Measurements from ENCODE around the gene LIN7A. TPM values are rescaled to one million over a fixed set of nuclear protein-coding genes. Genes with fewer than 3 reads are reported as not detected.

The LIN7A gene
- total RNA-seq (under 1 TPM in 2 of 5 donors, not detected in 3; 0.03 to 0.12 TPM), total RNA-seq (0 to 1.2 (median 0.04) reads per million in 29 experiments)
- total RNA-seq (2013), result 0.09 TPM

GRCh38 chr12:80937391-80938238 is at the start of gene LIN7A:
LIN7A (minus strand) TSS chr12:80937934; CDS start chr12:80937722, 212 bp downstream.
- no peak within 1 kb of the TSS for H3K4me3 ChIP-seq (ENCODE audit: control insufficient read depth in 1 of 2, extremely low read depth in 1 of 2, low read length in 1 of 2)
- H3K36me3 ChIP-seq (ENCODE audit: control insufficient read depth in 2 of 2, extremely low read depth in 1 of 2, insufficient read depth in 1 of 2, low read length in 1 of 2), result no peaks in the 10 kb centered on the region
- peaks cover 0 to 16% of the 10 kb centered on the region in 2 experiments for H3K27me3 ChIP-seq (replicated peaks in 1 of 2; ENCODE audit: control insufficient read depth in 2 of 2, extremely low read depth in 1 of 2, insufficient read depth in 2 of 2, low read length in 1 of 2)
- H3K4me1 ChIP-seq (ENCODE audit: control insufficient read depth in 1 of 2, extremely low read depth in 1 of 2, insufficient read depth in 2 of 2, low read length in 2 of 2), result no peaks in the 10 kb centered on the region
- WGBS (ENCODE audit: insufficient coverage), result 7% methylated on average over 20 of the region's 47 CpGs
- CTCF ChIA-PET, result no interaction called here
- H3K27ac ChIP-seq (ENCODE audit: low read length), result no peak within 1 kb of the TSS
- H3K9me3 ChIP-seq, result no peaks in the 10 kb centered on the region
- Mint-ChIP-seq H3K27ac (no peak within 1 kb of the TSS), H3K9me3 (peaks cover 2 to 23% (median 9%) of the 10 kb centered on the region in 3 donors), H3K36me3 (no peaks in the 10 kb centered on the region), H3K4me3 (no peak within 1 kb of the TSS), H3K4me1 (no peaks in the 10 kb centered on the region), H3K27me3 (peaks cover 10 to 28% of the 10 kb centered on the region in 2 donors)
- ATAC-seq (replicated peaks in 1 of 4), result no peak
- DNase-seq, result no peak
- POLR2A ChIA-PET, result no interaction called here

- Histone ChIP-seq H3K27ac (ENCODE audit: low read length) (no peak overlapping the region), H3K4me3 (ENCODE audit: control insufficient read depth in 1 of 2, extremely low read depth in 1 of 2, low read length in 1 of 2) (no peak overlapping the region), H3K4me1 (ENCODE audit: control insufficient read depth in 1 of 2, extremely low read depth in 1 of 2, insufficient read depth in 2 of 2, low read length in 2 of 2) (no peaks in the 10 kb centered on the region), H3K36me3 (ENCODE audit: control insufficient read depth in 2 of 2, extremely low read depth in 1 of 2, insufficient read depth in 1 of 2, low read length in 1 of 2) (no peaks in the 10 kb centered on the region), H3K27me3 (replicated peaks in 1 of 2; ENCODE audit: control insufficient read depth in 2 of 2, extremely low read depth in 1 of 2, insufficient read depth in 2 of 2, low read length in 1 of 2) (no peaks in the 10 kb centered on the region), H3K9me3 (no peaks in the 10 kb centered on the region)
- ATAC-seq (replicated peaks in 1 of 4) (no peak), DNase-seq (no peak)
- ChIA-PET POLR2A (no interaction called here), CTCF (no interaction called here)
- no peak overlapping the region for H3K27ac Mint-ChIP-seq
- no peak overlapping the region for H3K4me3 Mint-ChIP-seq
- no peaks in the 10 kb centered on the region for H3K27me3 Mint-ChIP-seq
- no peaks in the 10 kb centered on the region for H3K4me1 Mint-ChIP-seq
- no peaks in the 10 kb centered on the region for H3K36me3 Mint-ChIP-seq
- H3K9me3 Mint-ChIP-seq, result peaks cover 12 to 28% (median 14%) of the 10 kb centered on the region in 3 donors
- WGBS (ENCODE audit: insufficient coverage), result no CpG with 5 or more reads among the region's 1 CpG
Observed at GRCh38 chr12:80986224-80986623, 48.5 kb upstream of the LIN7A start.

- no peak for ATAC-seq (replicated peaks in 1 of 4)
- ChIA-PET CTCF (no interaction called here), POLR2A (no interaction called here)
- H3K27me3 Mint-ChIP-seq, result no peaks in the 10 kb centered on the region
- no peaks in the 10 kb centered on the region for H3K36me3 Mint-ChIP-seq
- DNase-seq, result no peak
- H3K4me1 Mint-ChIP-seq, result no peaks in the 10 kb centered on the region
- H3K9me3 Mint-ChIP-seq, result peaks cover 10 to 22% (median 16%) of the 10 kb centered on the region in 3 donors
- Histone ChIP-seq H3K4me1 (ENCODE audit: control insufficient read depth in 1 of 2, extremely low read depth in 1 of 2, insufficient read depth in 2 of 2, low read length in 2 of 2) (no peaks in the 10 kb centered on the region), H3K27me3 (replicated peaks in 1 of 2; ENCODE audit: control insufficient read depth in 2 of 2, extremely low read depth in 1 of 2, insufficient read depth in 2 of 2, low read length in 1 of 2) (no peaks in the 10 kb centered on the region), H3K36me3 (ENCODE audit: control insufficient read depth in 2 of 2, extremely low read depth in 1 of 2, insufficient read depth in 1 of 2, low read length in 1 of 2) (no peaks in the 10 kb centered on the region), H3K4me3 (ENCODE audit: control insufficient read depth in 1 of 2, extremely low read depth in 1 of 2, low read length in 1 of 2) (no peak overlapping the region), H3K27ac (ENCODE audit: low read length) (no peak overlapping the region), H3K9me3 (no peaks in the 10 kb centered on the region)
- no peak overlapping the region for H3K27ac Mint-ChIP-seq
- H3K4me3 Mint-ChIP-seq, result no peak overlapping the region
- WGBS (ENCODE audit: insufficient coverage), result no CpG with 5 or more reads among the region's 6 CpGs
Observed at GRCh38 chr12:80979816-80980215, 42.1 kb upstream of the LIN7A start.

- Histone ChIP-seq H3K4me1 (ENCODE audit: control insufficient read depth in 1 of 2, extremely low read depth in 1 of 2, insufficient read depth in 2 of 2, low read length in 2 of 2) (no peaks in the 10 kb centered on the region), H3K27me3 (replicated peaks in 1 of 2; ENCODE audit: control insufficient read depth in 2 of 2, extremely low read depth in 1 of 2, insufficient read depth in 2 of 2, low read length in 1 of 2) (no peaks in the 10 kb centered on the region), H3K4me3 (ENCODE audit: control insufficient read depth in 1 of 2, extremely low read depth in 1 of 2, low read length in 1 of 2) (no peak overlapping the region), H3K9me3 (no peaks in the 10 kb centered on the region), H3K36me3 (ENCODE audit: control insufficient read depth in 2 of 2, extremely low read depth in 1 of 2, insufficient read depth in 1 of 2, low read length in 1 of 2) (no peaks in the 10 kb centered on the region), H3K27ac (ENCODE audit: low read length) (no peak overlapping the region)
- Mint-ChIP-seq H3K27me3 (no peaks in the 10 kb centered on the region), H3K4me1 (no peaks in the 10 kb centered on the region), H3K9me3 (peaks cover 10 to 22% (median 12%) of the 10 kb centered on the region in 3 donors), H3K36me3 (no peaks in the 10 kb centered on the region), H3K4me3 (no peak overlapping the region), H3K27ac (no peak overlapping the region)
- ChIA-PET POLR2A (no interaction called here), CTCF (no interaction called here)
- DNase-seq (no peak), ATAC-seq (replicated peaks in 1 of 4) (no peak)
- WGBS (ENCODE audit: insufficient coverage), result no CpG with 5 or more reads among the region's 3 CpGs
Observed at GRCh38 chr12:80979251-80979650, 41.5 kb upstream of the LIN7A start.

- no peaks in the 10 kb centered on the region for H3K9me3 ChIP-seq
- Mint-ChIP-seq H3K4me1 (no peaks in the 10 kb centered on the region), H3K27me3 (no peaks in the 10 kb centered on the region), H3K27ac (no peak overlapping the region), H3K36me3 (no peaks in the 10 kb centered on the region), H3K4me3 (no peak overlapping the region), H3K9me3 (peaks cover 5 to 12% (median 12%) of the 10 kb centered on the region in 3 donors)
- no CpG with 5 or more reads among the region's 6 CpGs for WGBS (ENCODE audit: insufficient coverage)
- H3K4me1 ChIP-seq (ENCODE audit: control insufficient read depth in 1 of 2, extremely low read depth in 1 of 2, insufficient read depth in 2 of 2, low read length in 2 of 2), result no peaks in the 10 kb centered on the region
- no peak overlapping the region for H3K4me3 ChIP-seq (ENCODE audit: control insufficient read depth in 1 of 2, extremely low read depth in 1 of 2, low read length in 1 of 2)
- DNase-seq, result no peak
- POLR2A ChIA-PET, result no interaction called here
- ATAC-seq (replicated peaks in 1 of 4), result no peak
- no peak overlapping the region for H3K27ac ChIP-seq (ENCODE audit: low read length)
- no peaks in the 10 kb centered on the region for H3K27me3 ChIP-seq (replicated peaks in 1 of 2; ENCODE audit: control insufficient read depth in 2 of 2, extremely low read depth in 1 of 2, insufficient read depth in 2 of 2, low read length in 1 of 2)
- H3K36me3 ChIP-seq (ENCODE audit: control insufficient read depth in 2 of 2, extremely low read depth in 1 of 2, insufficient read depth in 1 of 2, low read length in 1 of 2), result no peaks in the 10 kb centered on the region
- CTCF ChIA-PET, result no interaction called here
Observed at GRCh38 chr12:80977346-80977745, 39.6 kb upstream of the LIN7A start.

GRCh38 chr12:80968326-80968725 is 30.6 kb upstream of the LIN7A start:
- Histone ChIP-seq H3K4me1 (ENCODE audit: control insufficient read depth in 1 of 2, extremely low read depth in 1 of 2, insufficient read depth in 2 of 2, low read length in 2 of 2) (no peaks in the 10 kb centered on the region), H3K4me3 (ENCODE audit: control insufficient read depth in 1 of 2, extremely low read depth in 1 of 2, low read length in 1 of 2) (no peak overlapping the region), H3K36me3 (ENCODE audit: control insufficient read depth in 2 of 2, extremely low read depth in 1 of 2, insufficient read depth in 1 of 2, low read length in 1 of 2) (no peaks in the 10 kb centered on the region), H3K27me3 (replicated peaks in 1 of 2; ENCODE audit: control insufficient read depth in 2 of 2, extremely low read depth in 1 of 2, insufficient read depth in 2 of 2, low read length in 1 of 2) (no peaks in the 10 kb centered on the region), H3K9me3 (no peaks in the 10 kb centered on the region), H3K27ac (ENCODE audit: low read length) (no peak overlapping the region)
- CTCF ChIA-PET, result interaction anchor here in 1 of 2 donors (0.6 kb wide), 1 partner anchor 62 kb away, joined by 3 read pairs; no protein-coding TSS in a partner anchor
- no peak for ATAC-seq (replicated peaks in 1 of 4)
- POLR2A ChIA-PET, result no interaction called here
- Mint-ChIP-seq H3K27ac (no peak overlapping the region), H3K9me3 (peaks cover 0 to 8% (median 6%) of the 10 kb centered on the region in 3 donors), H3K4me1 (no peaks in the 10 kb centered on the region), H3K4me3 (no peak overlapping the region), H3K36me3 (no peaks in the 10 kb centered on the region), H3K27me3 (no peaks in the 10 kb centered on the region)
- DNase-seq, result no peak
